Peyer's patch (tissue), 4 donors: ENCODE data around the gene USH2A. TPM values are rescaled to one million over a fixed set of nuclear protein-coding genes. Genes with fewer than 3 reads are reported as not detected.

ENCODE experiments used
- DNase-seq, 3 donors: peaks; one replicate each; pipeline ENCODE4 v3.0.0-alpha.2; 2017 to 2019
- H3K27ac ChIP-seq, 4 donors: fragments of 200-600 bp; sonication (generic); one replicate each; pipeline ENCODE4 v1.5.1; 2016 to 2019
- H3K27me3 ChIP-seq, 2 donors: fragments of 200-600 bp; sonication (generic); one replicate each; pipeline ENCODE4 v1.5.1; 2019
- H3K36me3 ChIP-seq, 3 donors: fragments of 200-600 bp; sonication (generic); one replicate each; pipeline ENCODE4 v1.5.1; 2016 to 2019
- H3K4me1 ChIP-seq, 4 donors: fragments of 200-600 bp; sonication (generic); one replicate each; pipeline ENCODE4 v1.5.1; 2016 to 2019
- H3K4me3 ChIP-seq, 4 donors: fragments of 200-600 bp; sonication (generic); 1 replicate in 3 of 4; 2 replicates in 1 of 4; pipeline ENCODE4 v1.5.1; 2016 to 2019; ENCODE audit warnings: mild to moderate bottlenecking in 1 of 4
- H3K9me3 ChIP-seq, 4 donors: fragments of 200-600 bp; sonication (generic); one replicate each; pipeline ENCODE4 v1.5.1; 2016 to 2019; ENCODE audit warnings: mild to moderate bottlenecking in 1 of 4
- CTCF ChIP-seq, 6 experiments: fragments of 450-650 bp in 4 of 6; fragments of 200-600 bp in 2 of 6; sonication (generic) in 1 of 6; IDR thresholded peaks; one replicate each; pipeline ENCODE4 v1.5.1; 2017 to 2019; ENCODE audit warnings: antibody characterized with exemption in 6 of 6, mild to moderate bottlenecking in 3 of 6, moderate library complexity in 1 of 6
- POLR2A ChIP-seq, 2 donors: fragments of 450-650 bp; IDR thresholded peaks; one replicate each; pipeline ENCODE4 v1.5.1; 2017; ENCODE audit warnings: antibody characterized with exemption in 2 of 2, mild to moderate bottlenecking in 2 of 2, moderate library complexity in 2 of 2
- total RNA-seq, 4 donors: library from RNA; depleted of rRNA; stranded (reverse); fragments of >200 nt; gene quantifications; one replicate each; pipeline ENCODE4 v1.1.0, GENCODE V29; 2016

USH2A gene
- total RNA-seq, 4 donors from 2014 or later = not detected

DNA sequence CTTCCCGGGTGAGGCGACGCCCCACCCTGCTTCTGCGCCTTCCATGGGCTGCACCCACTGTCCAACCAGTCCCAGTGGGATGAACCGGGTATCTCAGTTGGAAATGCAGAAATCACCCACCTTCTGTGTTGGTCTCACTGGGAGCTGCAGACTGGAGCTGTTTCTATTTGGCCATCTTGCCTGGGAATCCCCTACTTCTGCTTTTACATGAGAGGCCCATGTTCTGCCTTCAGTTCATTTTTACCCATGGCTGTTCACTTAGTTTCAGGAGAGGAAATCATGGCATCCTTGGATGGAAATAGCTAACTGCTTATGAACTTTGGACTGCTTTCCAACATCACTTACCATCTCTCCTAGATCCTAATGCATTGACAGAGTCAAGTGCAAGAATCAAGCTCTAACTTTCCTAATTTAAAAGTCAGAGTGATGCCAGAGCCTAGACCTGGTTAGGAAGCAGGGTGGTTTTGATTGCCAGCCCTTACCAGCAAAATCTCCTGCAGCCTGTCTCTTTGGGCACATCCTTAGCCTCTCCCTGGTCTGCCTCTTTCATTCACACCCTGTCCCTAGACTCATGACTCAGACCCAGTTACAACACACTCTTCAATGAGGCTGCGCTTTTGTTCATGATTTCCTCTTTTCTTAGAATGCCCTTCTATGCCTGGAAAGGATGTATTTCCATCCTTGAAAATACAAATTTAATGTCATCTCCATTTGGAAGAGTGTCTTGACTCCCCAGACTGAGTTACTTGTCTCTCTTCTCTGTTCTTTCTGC, 719.0 kb downstream of the USH2A start:
- Histone ChIP-seq H3K27ac (no peak overlapping the region), H3K4me3 (no peak overlapping the region), H3K9me3 (no peaks in the 10 kb centered on the region), H3K4me1 (no peaks in the 10 kb centered on the region), H3K36me3 (no peaks in the 10 kb centered on the region), H3K27me3 (no peaks in the 10 kb centered on the region)
- TF ChIP-seq POLR2A (IDR thresholded peaks at IDR 0.05) (no peak), CTCF (IDR thresholded peaks at IDR 0.05) (no peak)
- DNase-seq = no peak

GRCh38 chr1:215682232-215682631, 741.0 kb downstream of the USH2A start:
- no peaks in the 10 kb centered on the region for H3K36me3 ChIP-seq
- H3K4me3 ChIP-seq = no peak overlapping the region
- no peaks in the 10 kb centered on the region for H3K27me3 ChIP-seq
- H3K27ac ChIP-seq = no peak overlapping the region
- TF ChIP-seq CTCF (IDR thresholded peaks at IDR 0.05) (peak in 3 of 6 experiments; percentile 26 to 31 (median 28)), POLR2A (IDR thresholded peaks at IDR 0.05) (no peak)
- no peak for DNase-seq
- H3K4me1 ChIP-seq = no peaks in the 10 kb centered on the region
- H3K9me3 ChIP-seq = no peaks in the 10 kb centered on the region

DNA sequence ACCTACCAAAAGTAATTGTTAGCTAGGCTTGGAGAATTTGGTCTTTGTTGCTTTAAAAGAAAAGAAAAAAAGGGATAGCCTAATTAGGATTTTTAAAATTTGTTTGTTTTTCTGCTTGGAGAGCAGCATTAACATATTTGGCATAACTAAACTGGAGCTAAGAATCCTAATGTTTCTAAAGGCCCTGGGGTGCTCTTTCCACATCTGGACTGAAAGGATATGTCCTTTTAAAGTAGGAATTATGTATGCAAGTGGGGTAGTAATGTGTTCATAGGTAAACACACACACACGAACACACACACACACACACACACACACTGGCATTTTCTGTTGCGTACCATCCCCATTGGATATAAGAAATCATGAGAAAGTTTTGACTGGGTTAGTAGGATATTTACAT, 742.2 kb downstream of the USH2A start:
- DNase-seq = no peak
- no peak for TF ChIP-seq CTCF (IDR thresholded peaks at IDR 0.05)
- no peak for TF ChIP-seq POLR2A (IDR thresholded peaks at IDR 0.05)
- Histone ChIP-seq H3K27ac (no peak overlapping the region), H3K4me3 (no peak overlapping the region), H3K9me3 (no peaks in the 10 kb centered on the region), H3K36me3 (no peaks in the 10 kb centered on the region), H3K27me3 (no peaks in the 10 kb centered on the region), H3K4me1 (no peaks in the 10 kb centered on the region)

DNA sequence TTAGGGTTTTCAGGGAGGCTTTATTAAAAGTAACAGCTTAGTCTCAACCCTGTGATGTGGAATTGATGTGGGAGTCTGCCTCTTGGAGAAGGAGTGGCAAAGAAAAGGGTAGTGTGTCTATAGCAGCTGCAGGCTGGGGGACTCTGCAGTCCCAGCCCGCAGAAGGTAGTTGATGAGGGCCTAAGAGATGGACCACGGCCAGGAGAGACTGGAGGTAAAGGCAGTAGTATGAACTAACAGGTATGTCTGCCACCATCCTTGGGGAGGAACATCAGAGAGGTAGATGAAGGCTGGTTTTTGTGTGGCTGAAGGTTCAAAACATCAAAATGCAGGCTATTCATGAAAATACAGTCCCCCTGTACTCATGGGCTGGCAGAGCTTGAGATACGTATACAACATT, 744.0 kb downstream of the USH2A start:
- Histone ChIP-seq H3K4me1 (no peaks in the 10 kb centered on the region), H3K27ac (no peak overlapping the region), H3K27me3 (no peaks in the 10 kb centered on the region), H3K4me3 (no peak overlapping the region), H3K9me3 (no peaks in the 10 kb centered on the region), H3K36me3 (no peaks in the 10 kb centered on the region)
- DNase-seq = no peak
- no peak for TF ChIP-seq POLR2A (IDR thresholded peaks at IDR 0.05)
- no peak for TF ChIP-seq CTCF (IDR thresholded peaks at IDR 0.05)

- DNase-seq = no peak
- Histone ChIP-seq H3K4me1 (no peaks in the 10 kb centered on the region), H3K36me3 (no peaks in the 10 kb centered on the region), H3K4me3 (no peak overlapping the region), H3K27ac (no peak overlapping the region), H3K9me3 (no peaks in the 10 kb centered on the region), H3K27me3 (no peaks in the 10 kb centered on the region)
- no peak for TF ChIP-seq POLR2A (IDR thresholded peaks at IDR 0.05)
- no peak for TF ChIP-seq CTCF (IDR thresholded peaks at IDR 0.05)
Observed at GRCh38 chr1:215677112-215677511, 746.1 kb downstream of the USH2A start.
